GM23338 (cell line): ENCODE results near the gene RAB41. TPM values are rescaled to one million over a fixed set of nuclear protein-coding genes. Genes with fewer than 3 reads are reported as not detected.

Experiments used
- ATAC-seq: fragments of 200-7000 bp; cut with Tn5 transposase; 3 replicates; pipeline ENCODE4 v1.9.1; 2020
- DNase-seq: peaks from one replicate; pipeline ENCODE4 v3.0.0-alpha.2; 2015; ENCODE audit warnings: low spot score
- H2AFZ ChIP-seq: fragments of 200-600 bp; sonication (generic); 2 replicates; pipeline ENCODE4 v1.8.0; 2016; ENCODE audit warnings: antibody characterized with exemption, mild to moderate bottlenecking, moderate library complexity
- H3F3A ChIP-seq: fragments of 200-600 bp; sonication (generic); replicated peaks from 2 replicates; pipeline ENCODE4 v1.8.0; 2017; ENCODE audit warnings: antibody characterized with exemption, mixed run types, low read depth
- H3K27ac ChIP-seq: fragments of 200-600 bp; sonication (generic); 2 replicates; pipeline ENCODE4 v1.6.1; 2016; ENCODE audit warnings: low read depth
- H3K27me3 ChIP-seq: fragments of 200-600 bp; sonication (generic); 2 replicates; pipeline ENCODE4 v1.8.0; 2016; ENCODE audit warnings: mild to moderate bottlenecking, mixed run types, moderate library complexity; ENCODE audit not compliant: insufficient read depth
- H3K36me3 ChIP-seq: fragments of 200-600 bp; sonication (generic); 2 replicates; pipeline ENCODE4 v1.8.0; 2016; ENCODE audit warnings: mild to moderate bottlenecking; ENCODE audit not compliant: insufficient read depth
- H3K4me1 ChIP-seq: fragments of 200-600 bp; sonication (generic); 2 replicates; pipeline ENCODE4 v1.8.0; 2016; ENCODE audit warnings: mild to moderate bottlenecking, moderate library complexity; ENCODE audit not compliant: insufficient read depth
- H3K4me2 ChIP-seq: fragments of 200-600 bp; sonication (generic); 2 replicates; pipeline ENCODE4 v1.7.1; 2017; ENCODE audit warnings: mixed run types
- H3K4me3 ChIP-seq: fragments of 200-600 bp; sonication (generic); 2 replicates; pipeline ENCODE4 v1.6.1; 2016; ENCODE audit warnings: mixed run types
- H3K79me2 ChIP-seq: fragments of 200-600 bp; sonication (generic); replicated peaks from 2 replicates; pipeline ENCODE4 v1.8.0; 2017; ENCODE audit warnings: mild to moderate bottlenecking; ENCODE audit not compliant: insufficient read depth
- H3K9me2 ChIP-seq: fragments of 200-600 bp; sonication (generic); 2 replicates; pipeline ENCODE4 v1.8.0; 2017; ENCODE audit not compliant: insufficient read depth
- H4K20me1 ChIP-seq: fragments of 200-600 bp; sonication (generic); replicated peaks from 2 replicates; pipeline ENCODE4 v1.8.0; 2017; ENCODE audit warnings: mild to moderate bottlenecking; ENCODE audit not compliant: insufficient read depth
- H3K27ac Mint-ChIP-seq: 2 replicates; pipeline ENCODE4 v1.8.0; 2020; ENCODE audit warnings: inconsistent platforms, mild to moderate bottlenecking, moderate library complexity, mixed read lengths
- H3K27me3 Mint-ChIP-seq: 3 replicates; pipeline ENCODE4 v1.8.0; 2022; ENCODE audit warnings: low read depth, mild to moderate bottlenecking, moderate library complexity, mixed read lengths, inconsistent platforms; ENCODE audit not compliant: insufficient read depth, poor library complexity
- H3K36me3 Mint-ChIP-seq: 3 replicates; pipeline ENCODE4 v1.8.0; 2021; ENCODE audit warnings: low read depth, mild to moderate bottlenecking, inconsistent platforms, moderate library complexity, mixed read lengths
- H3K4me1 Mint-ChIP-seq: 3 replicates; pipeline ENCODE4 v1.8.0; 2020; ENCODE audit warnings: mild to moderate bottlenecking, inconsistent platforms, mixed read lengths
- H3K4me3 Mint-ChIP-seq: 3 replicates; pipeline ENCODE4 v1.8.0; 2021; ENCODE audit warnings: moderate library complexity, mild to moderate bottlenecking, inconsistent platforms, mixed read lengths
- H3K9me3 Mint-ChIP-seq: 3 replicates; pipeline ENCODE4 v1.8.0; 2020; ENCODE audit warnings: moderate library complexity, mild to moderate bottlenecking, inconsistent platforms, mixed read lengths
- CREB1 ChIP-seq: fragments of 250-450 bp; sonication (Bioruptor Pico); IDR thresholded peaks from 2 replicates; pipeline ENCODE4 v1.5.0; 2020; ENCODE audit warnings: low read depth, mild to moderate bottlenecking, moderate library complexity
- EZH2 ChIP-seq: fragments of 200-600 bp; sonication (generic); IDR thresholded peaks from one replicate; pipeline ENCODE4 v1.8.0; 2017; ENCODE audit warnings: antibody characterized with exemption, mild to moderate bottlenecking, low read depth; ENCODE audit not compliant: unreplicated experiment
- NANOG ChIP-seq: IDR thresholded peaks from 2 replicates; pipeline ENCODE4 v1.6.1; 2016; ENCODE audit warnings: antibody characterized with exemption, borderline replicate concordance
- POLR2AphosphoS5 ChIP-seq: IDR thresholded peaks from 2 replicates; pipeline ENCODE4 v1.6.1; 2016; ENCODE audit warnings: antibody characterized with exemption, low read depth
- STAT1 ChIP-seq: IDR thresholded peaks from one replicate; pipeline ENCODE4 v1.6.1; 2016; ENCODE audit warnings: antibody characterized with exemption; ENCODE audit not compliant: unreplicated experiment
- ZNF114 ChIP-seq: fragments of 250-450 bp; sonication (Bioruptor Pico); IDR thresholded peaks from 2 replicates; pipeline ENCODE4 v1.5.0; 2020; ENCODE audit warnings: mild to moderate bottlenecking, moderate library complexity
- polyA plus RNA-seq: library from polyadenylated mRNA; unstranded; fragments of >200 nt; fragmentation: Nextera tagmentation; extraction: Ambion mirVana; gene quantifications from 2 replicates; pipeline ENCODE4 v1.2.1, GENCODE V29; 2016
- total RNA-seq: library from RNA; depleted of rRNA; stranded (reverse); fragments of >200 nt; shearing (Covaris generic); gene quantifications from 2 replicates; pipeline ENCODE4 v1.2.3, GENCODE V29; 2014
- TF ChIP-seq, protein P1 (sequence below), 2 experiments: fragments of 200-600 bp in 1 of 2; sonication (generic) in 1 of 2; conservative IDR thresholded peaks; 2 replicates each; pipeline versions ENCODE4 v1.5.1 to v1.6.1; 2016 to 2017; ENCODE audit warnings: antibody characterized with exemption in 2 of 2, low read depth in 2 of 2, mild to moderate bottlenecking in 2 of 2, moderate library complexity in 1 of 2
- TF ChIP-seq, protein P2 (sequence below): IDR thresholded peaks from 2 replicates; pipeline ENCODE4 v1.6.1; 2016; ENCODE audit warnings: antibody characterized with exemption
- TF ChIP-seq, protein P3 (sequence below): fragments of 250-450 bp; sonication (Bioruptor Pico); IDR thresholded peaks from 2 replicates; pipeline ENCODE4 v1.5.0; 2020; ENCODE audit warnings: mild to moderate bottlenecking, moderate library complexity
- TF ChIP-seq, protein P4 (sequence below): IDR thresholded peaks from one replicate; pipeline ENCODE4 v1.6.1; 2018; ENCODE audit warnings: antibody characterized with exemption; ENCODE audit not compliant: unreplicated experiment

RAB41 gene
- total and polyA plus RNA-seq, 2 experiments from 2014 or later = not detected

DNA sequence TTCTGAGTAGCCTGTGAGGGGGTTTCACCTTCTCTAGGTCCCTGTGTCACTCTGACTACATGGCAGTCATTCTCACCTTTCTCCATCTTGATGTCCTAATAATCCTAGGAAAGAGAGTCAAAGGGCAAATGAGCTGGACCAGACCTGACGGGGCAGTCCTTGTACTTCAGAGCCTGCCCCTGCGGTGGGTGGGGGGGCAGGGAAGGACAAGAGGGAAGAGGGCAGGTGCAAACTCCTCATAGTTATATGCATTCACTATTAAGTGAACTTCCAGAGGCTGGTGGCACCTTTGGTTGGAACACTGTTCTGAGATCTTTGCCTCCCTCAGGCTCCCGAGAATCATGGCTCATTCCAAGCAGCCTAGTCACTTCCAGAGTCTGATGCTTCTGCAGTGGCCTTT, 47.6 kb upstream of the RAB41 start, which contains the start of gene AWAT1:
AWAT1 (plus strand) TSS at position 301 of the 400 bp plus-strand sequence; CDS start at position 342, 41 bp downstream.
- H3K9me3 Mint-ChIP-seq = no peaks in the 10 kb centered on the region
- no peaks in the 10 kb centered on the region for H3K27me3 ChIP-seq

More for the DNA sequence above, 47.6 kb upstream of the RAB41 start, which contains the start of gene AWAT1:
- no peak within 1 kb of the TSS for H3K4me3 ChIP-seq
- no peaks in the 10 kb centered on the region; the same call in 2 of the 3 replicates for H3K4me1 Mint-ChIP-seq
- H3K36me3 Mint-ChIP-seq = no peaks in the 10 kb centered on the region
- H3K9me2 ChIP-seq = no peaks in the 10 kb centered on the region
- no peaks in the 10 kb centered on the region for H3K4me1 ChIP-seq
- H2AFZ ChIP-seq = no peak within 1 kb of the TSS
- peaks cover 2% of the 10 kb centered on the region for H3K27me3 Mint-ChIP-seq
- no peaks in the 10 kb centered on the region for H3F3A ChIP-seq
- H3K27ac Mint-ChIP-seq = no peak within 1 kb of the TSS
- H3K4me2 ChIP-seq = no peak within 1 kb of the TSS
- no peaks in the 10 kb centered on the region for H3K79me2 ChIP-seq
- ATAC-seq (no peak), DNase-seq (no peak)
- H3K4me3 Mint-ChIP-seq = no peak within 1 kb of the TSS
- no peaks in the 10 kb centered on the region for H4K20me1 ChIP-seq
- H3K36me3 ChIP-seq = no peaks in the 10 kb centered on the region
- no peak for TF ChIP-seq EZH2
- no peak for TF ChIP-seq POLR2AphosphoS5
- TF ChIP-seq, protein P1, sequence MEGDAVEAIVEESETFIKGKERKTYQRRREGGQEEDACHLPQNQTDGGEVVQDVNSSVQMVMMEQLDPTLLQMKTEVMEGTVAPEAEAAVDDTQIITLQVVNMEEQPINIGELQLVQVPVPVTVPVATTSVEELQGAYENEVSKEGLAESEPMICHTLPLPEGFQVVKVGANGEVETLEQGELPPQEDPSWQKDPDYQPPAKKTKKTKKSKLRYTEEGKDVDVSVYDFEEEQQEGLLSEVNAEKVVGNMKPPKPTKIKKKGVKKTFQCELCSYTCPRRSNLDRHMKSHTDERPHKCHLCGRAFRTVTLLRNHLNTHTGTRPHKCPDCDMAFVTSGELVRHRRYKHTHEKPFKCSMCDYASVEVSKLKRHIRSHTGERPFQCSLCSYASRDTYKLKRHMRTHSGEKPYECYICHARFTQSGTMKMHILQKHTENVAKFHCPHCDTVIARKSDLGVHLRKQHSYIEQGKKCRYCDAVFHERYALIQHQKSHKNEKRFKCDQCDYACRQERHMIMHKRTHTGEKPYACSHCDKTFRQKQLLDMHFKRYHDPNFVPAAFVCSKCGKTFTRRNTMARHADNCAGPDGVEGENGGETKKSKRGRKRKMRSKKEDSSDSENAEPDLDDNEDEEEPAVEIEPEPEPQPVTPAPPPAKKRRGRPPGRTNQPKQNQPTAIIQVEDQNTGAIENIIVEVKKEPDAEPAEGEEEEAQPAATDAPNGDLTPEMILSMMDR (conservative IDR thresholded peaks at IDR 0.05; ENCODE audit: low read depth in 2 of 2) = no peak
- no peak for TF ChIP-seq ZNF114 (CRISPR knock-in tag)
- TF ChIP-seq CREB1 = no peak
- TF ChIP-seq, protein P2, sequence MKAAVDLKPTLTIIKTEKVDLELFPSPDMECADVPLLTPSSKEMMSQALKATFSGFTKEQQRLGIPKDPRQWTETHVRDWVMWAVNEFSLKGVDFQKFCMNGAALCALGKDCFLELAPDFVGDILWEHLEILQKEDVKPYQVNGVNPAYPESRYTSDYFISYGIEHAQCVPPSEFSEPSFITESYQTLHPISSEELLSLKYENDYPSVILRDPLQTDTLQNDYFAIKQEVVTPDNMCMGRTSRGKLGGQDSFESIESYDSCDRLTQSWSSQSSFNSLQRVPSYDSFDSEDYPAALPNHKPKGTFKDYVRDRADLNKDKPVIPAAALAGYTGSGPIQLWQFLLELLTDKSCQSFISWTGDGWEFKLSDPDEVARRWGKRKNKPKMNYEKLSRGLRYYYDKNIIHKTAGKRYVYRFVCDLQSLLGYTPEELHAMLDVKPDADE = no peak
- TF ChIP-seq, protein P3, sequence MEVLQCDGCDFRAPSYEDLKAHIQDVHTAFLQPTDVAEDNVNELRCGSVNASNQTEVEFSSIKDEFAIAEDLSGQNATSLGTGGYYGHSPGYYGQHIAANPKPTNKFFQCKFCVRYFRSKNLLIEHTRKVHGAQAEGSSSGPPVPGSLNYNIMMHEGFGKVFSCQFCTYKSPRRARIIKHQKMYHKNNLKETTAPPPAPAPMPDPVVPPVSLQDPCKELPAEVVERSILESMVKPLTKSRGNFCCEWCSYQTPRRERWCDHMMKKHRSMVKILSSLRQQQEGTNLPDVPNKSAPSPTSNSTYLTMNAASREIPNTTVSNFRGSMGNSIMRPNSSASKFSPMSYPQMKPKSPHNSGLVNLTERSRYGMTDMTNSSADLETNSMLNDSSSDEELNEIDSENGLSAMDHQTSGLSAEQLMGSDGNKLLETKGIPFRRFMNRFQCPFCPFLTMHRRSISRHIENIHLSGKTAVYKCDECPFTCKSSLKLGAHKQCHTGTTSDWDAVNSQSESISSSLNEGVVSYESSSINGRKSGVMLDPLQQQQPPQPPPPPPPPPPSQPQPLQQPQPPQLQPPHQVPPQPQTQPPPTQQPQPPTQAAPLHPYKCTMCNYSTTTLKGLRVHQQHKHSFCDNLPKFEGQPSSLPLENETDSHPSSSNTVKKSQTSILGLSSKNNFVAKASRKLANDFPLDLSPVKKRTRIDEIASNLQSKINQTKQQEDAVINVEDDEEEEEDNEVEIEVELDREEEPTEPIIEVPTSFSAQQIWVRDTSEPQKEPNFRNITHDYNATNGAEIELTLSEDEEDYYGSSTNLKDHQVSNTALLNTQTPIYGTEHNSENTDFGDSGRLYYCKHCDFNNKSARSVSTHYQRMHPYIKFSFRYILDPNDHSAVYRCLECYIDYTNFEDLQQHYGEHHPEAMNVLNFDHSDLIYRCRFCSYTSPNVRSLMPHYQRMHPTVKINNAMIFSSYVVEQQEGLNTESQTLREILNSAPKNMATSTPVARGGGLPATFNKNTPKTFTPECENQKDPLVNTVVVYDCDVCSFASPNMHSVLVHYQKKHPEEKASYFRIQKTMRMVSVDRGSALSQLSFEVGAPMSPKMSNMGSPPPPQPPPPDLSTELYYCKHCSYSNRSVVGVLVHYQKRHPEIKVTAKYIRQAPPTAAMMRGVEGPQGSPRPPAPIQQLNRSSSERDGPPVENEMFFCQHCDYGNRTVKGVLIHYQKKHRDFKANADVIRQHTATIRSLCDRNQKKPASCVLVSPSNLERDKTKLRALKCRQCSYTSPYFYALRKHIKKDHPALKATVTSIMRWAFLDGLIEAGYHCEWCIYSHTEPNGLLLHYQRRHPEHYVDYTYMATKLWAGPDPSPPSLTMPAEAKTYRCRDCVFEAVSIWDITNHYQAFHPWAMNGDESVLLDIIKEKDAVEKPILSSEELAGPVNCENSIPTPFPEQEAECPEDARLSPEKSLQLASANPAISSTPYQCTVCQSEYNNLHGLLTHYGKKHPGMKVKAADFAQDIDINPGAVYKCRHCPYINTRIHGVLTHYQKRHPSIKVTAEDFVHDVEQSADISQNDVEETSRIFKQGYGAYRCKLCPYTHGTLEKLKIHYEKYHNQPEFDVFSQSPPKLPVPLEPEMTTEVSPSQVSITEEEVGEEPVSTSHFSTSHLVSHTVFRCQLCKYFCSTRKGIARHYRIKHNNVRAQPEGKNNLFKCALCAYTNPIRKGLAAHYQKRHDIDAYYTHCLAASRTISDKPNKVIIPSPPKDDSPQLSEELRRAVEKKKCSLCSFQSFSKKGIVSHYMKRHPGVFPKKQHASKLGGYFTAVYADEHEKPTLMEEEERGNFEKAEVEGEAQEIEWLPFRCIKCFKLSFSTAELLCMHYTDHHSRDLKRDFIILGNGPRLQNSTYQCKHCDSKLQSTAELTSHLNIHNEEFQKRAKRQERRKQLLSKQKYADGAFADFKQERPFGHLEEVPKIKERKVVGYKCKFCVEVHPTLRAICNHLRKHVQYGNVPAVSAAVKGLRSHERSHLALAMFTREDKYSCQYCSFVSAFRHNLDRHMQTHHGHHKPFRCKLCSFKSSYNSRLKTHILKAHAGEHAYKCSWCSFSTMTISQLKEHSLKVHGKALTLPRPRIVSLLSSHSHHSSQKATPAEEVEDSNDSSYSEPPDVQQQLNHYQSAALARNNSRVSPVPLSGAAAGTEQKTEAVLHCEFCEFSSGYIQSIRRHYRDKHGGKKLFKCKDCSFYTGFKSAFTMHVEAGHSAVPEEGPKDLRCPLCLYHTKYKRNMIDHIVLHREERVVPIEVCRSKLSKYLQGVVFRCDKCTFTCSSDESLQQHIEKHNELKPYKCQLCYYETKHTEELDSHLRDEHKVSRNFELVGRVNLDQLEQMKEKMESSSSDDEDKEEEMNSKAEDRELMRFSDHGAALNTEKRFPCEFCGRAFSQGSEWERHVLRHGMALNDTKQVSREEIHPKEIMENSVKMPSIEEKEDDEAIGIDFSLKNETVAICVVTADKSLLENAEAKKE (CRISPR knock-in tag) = no peak
- no peak for TF ChIP-seq STAT1
- TF ChIP-seq, protein P4, sequence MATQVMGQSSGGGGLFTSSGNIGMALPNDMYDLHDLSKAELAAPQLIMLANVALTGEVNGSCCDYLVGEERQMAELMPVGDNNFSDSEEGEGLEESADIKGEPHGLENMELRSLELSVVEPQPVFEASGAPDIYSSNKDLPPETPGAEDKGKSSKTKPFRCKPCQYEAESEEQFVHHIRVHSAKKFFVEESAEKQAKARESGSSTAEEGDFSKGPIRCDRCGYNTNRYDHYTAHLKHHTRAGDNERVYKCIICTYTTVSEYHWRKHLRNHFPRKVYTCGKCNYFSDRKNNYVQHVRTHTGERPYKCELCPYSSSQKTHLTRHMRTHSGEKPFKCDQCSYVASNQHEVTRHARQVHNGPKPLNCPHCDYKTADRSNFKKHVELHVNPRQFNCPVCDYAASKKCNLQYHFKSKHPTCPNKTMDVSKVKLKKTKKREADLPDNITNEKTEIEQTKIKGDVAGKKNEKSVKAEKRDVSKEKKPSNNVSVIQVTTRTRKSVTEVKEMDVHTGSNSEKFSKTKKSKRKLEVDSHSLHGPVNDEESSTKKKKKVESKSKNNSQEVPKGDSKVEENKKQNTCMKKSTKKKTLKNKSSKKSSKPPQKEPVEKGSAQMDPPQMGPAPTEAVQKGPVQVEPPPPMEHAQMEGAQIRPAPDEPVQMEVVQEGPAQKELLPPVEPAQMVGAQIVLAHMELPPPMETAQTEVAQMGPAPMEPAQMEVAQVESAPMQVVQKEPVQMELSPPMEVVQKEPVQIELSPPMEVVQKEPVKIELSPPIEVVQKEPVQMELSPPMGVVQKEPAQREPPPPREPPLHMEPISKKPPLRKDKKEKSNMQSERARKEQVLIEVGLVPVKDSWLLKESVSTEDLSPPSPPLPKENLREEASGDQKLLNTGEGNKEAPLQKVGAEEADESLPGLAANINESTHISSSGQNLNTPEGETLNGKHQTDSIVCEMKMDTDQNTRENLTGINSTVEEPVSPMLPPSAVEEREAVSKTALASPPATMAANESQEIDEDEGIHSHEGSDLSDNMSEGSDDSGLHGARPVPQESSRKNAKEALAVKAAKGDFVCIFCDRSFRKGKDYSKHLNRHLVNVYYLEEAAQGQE = no peak
- TF ChIP-seq NANOG = no peak
- no peak within 1 kb of the TSS for H3K27ac ChIP-seq
